Osteocyte (in vitro differentiated cells): ENCODE measurements around the gene GCNT2. TPM values are rescaled to one million over a fixed set of nuclear protein-coding genes. Genes with fewer than 3 reads are reported as not detected.

Source experiments
- DNase-seq: peaks from one replicate; pipeline ENCODE4 v3.0.0; 2021; ENCODE audit warnings: mixed read lengths; ENCODE audit not compliant: unreplicated experiment; ENCODE audit errors: extremely low spot score
- H3K27ac Mint-ChIP-seq: one replicate; pipeline ENCODE4 v1.8.0; 2021; ENCODE audit warnings: mild to moderate bottlenecking, mixed read lengths; ENCODE audit not compliant: unreplicated experiment
- H3K27me3 Mint-ChIP-seq: one replicate; pipeline ENCODE4 v1.8.0; 2021; ENCODE audit warnings: mixed read lengths; ENCODE audit not compliant: unreplicated experiment
- H3K36me3 Mint-ChIP-seq: one replicate; pipeline ENCODE4 v1.8.0; 2021; ENCODE audit warnings: mixed read lengths; ENCODE audit not compliant: unreplicated experiment
- H3K4me1 Mint-ChIP-seq: one replicate; pipeline ENCODE4 v1.8.0; 2021; ENCODE audit warnings: mixed read lengths; ENCODE audit not compliant: unreplicated experiment
- H3K4me3 Mint-ChIP-seq: one replicate; pipeline ENCODE4 v1.8.0; 2021; ENCODE audit warnings: mild to moderate bottlenecking, moderate library complexity, mixed read lengths; ENCODE audit not compliant: unreplicated experiment
- H3K9me3 Mint-ChIP-seq: one replicate; pipeline ENCODE4 v1.8.0; 2021; ENCODE audit warnings: mixed read lengths; ENCODE audit not compliant: unreplicated experiment
- CTCF ChIP-seq: fragments of 200-600 bp; sonication (generic); IDR thresholded peaks from 2 replicates; pipeline ENCODE4 v1.5.0; 2021; ENCODE audit warnings: antibody characterized with exemption, mild to moderate bottlenecking, moderate library complexity
- total RNA-seq: library from RNA; stranded (reverse); gene quantifications from 2 replicates; pipeline ENCODE4 v1.2.1, GENCODE V29; 2021

Gene GCNT2
- total RNA-seq, 1 donor from 2014 or later: 0.19 TPM

DNA sequence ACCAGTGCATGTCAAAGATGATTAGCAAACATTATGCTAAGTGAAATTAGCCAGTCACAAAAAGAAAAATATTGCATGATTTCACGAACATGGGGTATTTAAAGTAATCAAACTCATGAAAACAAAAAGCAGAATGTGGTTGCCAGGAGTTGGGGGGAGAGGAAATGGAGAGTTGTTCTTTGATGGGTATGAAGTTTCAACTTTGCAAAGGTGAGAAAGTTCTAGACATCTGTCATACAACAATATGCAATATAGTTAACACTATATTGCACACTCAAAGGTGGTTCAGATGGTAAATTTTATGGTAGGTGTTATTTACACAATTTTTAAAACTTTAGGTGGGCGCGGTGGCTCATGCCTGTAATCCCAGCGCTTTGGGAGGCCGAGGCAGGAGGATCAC lies 13.4 kb upstream of the GCNT2 start:
- Mint-ChIP-seq H3K27me3 (peaks cover 20% of the 10 kb centered on the region), H3K9me3 (no peaks in the 10 kb centered on the region)

GRCh38 chr6:10510592-10511367 lies 10.4 kb upstream of the GCNT2 start:
- no peak for DNase-seq
- no peaks in the 10 kb centered on the region for H3K4me1 Mint-ChIP-seq
- H3K27me3 Mint-ChIP-seq: peaks cover 14% of the 10 kb centered on the region
- no peak overlapping the region for H3K4me3 Mint-ChIP-seq
- no peaks in the 10 kb centered on the region for H3K36me3 Mint-ChIP-seq
- peak; percentile 78 for TF ChIP-seq CTCF
- no peaks in the 10 kb centered on the region for H3K9me3 Mint-ChIP-seq
- no peak overlapping the region for H3K27ac Mint-ChIP-seq

More for the DNA sequence above, 13.4 kb upstream of the GCNT2 start:
- no peak overlapping the region for H3K4me3 Mint-ChIP-seq
- no peak for DNase-seq
- no peaks in the 10 kb centered on the region for H3K4me1 Mint-ChIP-seq
- H3K36me3 Mint-ChIP-seq: no peaks in the 10 kb centered on the region
- no peak for TF ChIP-seq CTCF
- H3K27ac Mint-ChIP-seq: no peak overlapping the region

- H3K27ac Mint-ChIP-seq: no peak overlapping the region
- H3K9me3 Mint-ChIP-seq: no peaks in the 10 kb centered on the region
- DNase-seq: no peak
- H3K36me3 Mint-ChIP-seq: no peaks in the 10 kb centered on the region
- no peak overlapping the region for H3K4me3 Mint-ChIP-seq
- no peaks in the 10 kb centered on the region for H3K4me1 Mint-ChIP-seq
- peaks cover 11% of the 10 kb centered on the region for H3K27me3 Mint-ChIP-seq
- TF ChIP-seq CTCF: no peak
Measured at GRCh38 chr6:10511477-10511876, 9.7 kb upstream of the GCNT2 start.

- no peaks in the 10 kb centered on the region for H3K9me3 Mint-ChIP-seq
- no peak for TF ChIP-seq CTCF
Measured at GRCh38 chr6:10513544-10513943, 7.6 kb upstream of the GCNT2 start.

DNA sequence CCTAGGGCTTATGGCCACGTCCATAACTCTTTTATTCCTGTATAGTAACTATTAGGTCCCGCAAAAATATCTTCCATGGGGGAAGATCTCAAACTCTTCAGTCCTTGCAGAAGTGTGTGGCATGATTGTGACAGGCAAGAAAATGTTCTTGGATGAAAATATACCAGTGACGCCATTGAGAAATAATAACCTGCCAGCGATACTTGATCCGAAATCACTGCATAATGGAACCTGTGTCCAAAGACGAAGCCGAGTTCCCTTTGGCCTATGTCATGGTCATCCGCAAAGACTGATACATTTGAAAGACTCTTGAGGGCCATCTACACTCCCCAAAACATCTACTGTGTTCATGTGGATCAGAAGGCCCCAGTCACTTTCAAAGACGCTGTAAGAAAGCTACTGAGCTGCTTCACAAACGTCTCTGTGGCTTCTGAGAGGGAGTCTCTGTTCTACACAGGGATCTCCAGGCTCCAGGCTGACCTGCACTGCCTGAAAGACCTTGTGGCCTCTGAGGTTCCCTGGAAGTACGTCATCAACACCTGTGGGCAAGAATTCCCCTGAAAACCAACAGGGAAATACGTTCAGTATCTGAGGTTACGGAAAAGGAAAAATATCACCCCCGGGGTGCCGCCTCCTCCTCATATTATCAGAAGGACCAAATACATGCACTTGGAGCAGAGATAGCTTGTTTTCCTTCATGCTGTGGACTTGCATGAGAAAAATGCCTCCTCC lies 6.9 kb upstream of the GCNT2 start:
- Mint-ChIP-seq H3K4me1 (peaks cover 5% of the 10 kb centered on the region), H3K27me3 (peaks cover 2% of the 10 kb centered on the region), H3K9me3 (no peaks in the 10 kb centered on the region), H3K4me3 (no peak overlapping the region), H3K27ac (no peak overlapping the region), H3K36me3 (no peaks in the 10 kb centered on the region)
- TF ChIP-seq CTCF: no peak
- DNase-seq: no peak

More at GRCh38 chr6:10513544-10513943, 7.6 kb upstream of the GCNT2 start:
- H3K36me3 Mint-ChIP-seq: no peaks in the 10 kb centered on the region
- no peak overlapping the region for H3K27ac Mint-ChIP-seq
- no peak for DNase-seq
- peaks cover 4% of the 10 kb centered on the region for H3K27me3 Mint-ChIP-seq
- H3K4me1 Mint-ChIP-seq: no peaks in the 10 kb centered on the region
- no peak overlapping the region for H3K4me3 Mint-ChIP-seq
